Activated CD8-positive, alpha-beta T cell treated with anti-CD3 and anti-CD28 coated beads for 36 hours (primary cell): ENCODE results near the gene COL5A3. TPM values are rescaled to one million over a fixed set of nuclear protein-coding genes. Genes with fewer than 3 reads are reported as not detected.

Experiments
- ATAC-seq: fragments of 200-7000 bp; cut with Tn5 transposase; one replicate; pipeline ENCODE4 v1.10.0; 2021; ENCODE audit warnings: mild to moderate bottlenecking, moderate library complexity
- CTCF ChIA-PET: fragments of 350-600 bp; sonication (Branson Sonifier 250); formaldehyde crosslinking; loops from one replicate; lab custom pipeline; 2021; ENCODE audit warnings: antibody characterized with exemption; lab: Charles Lee
- POLR2A ChIA-PET: fragments of 350-600 bp; sonication (Branson Sonifier 250); formaldehyde crosslinking; loops from one replicate; lab custom pipeline; 2021; ENCODE audit warnings: antibody characterized with exemption; lab: Charles Lee
- DNase-seq: peaks from one replicate; pipeline ENCODE4 v3.0.0-alpha.2; 2020
- H3K27ac Mint-ChIP-seq: one replicate; pipeline ENCODE4 v1.8.0; 2021; ENCODE audit warnings: mild to moderate bottlenecking, mixed read lengths
- H3K27me3 Mint-ChIP-seq: one replicate; pipeline ENCODE4 v1.8.0; 2021; ENCODE audit warnings: mixed read lengths
- H3K36me3 Mint-ChIP-seq: one replicate; pipeline ENCODE4 v1.8.0; 2021; ENCODE audit warnings: low read depth, mixed read lengths
- H3K4me1 Mint-ChIP-seq: one replicate; pipeline ENCODE4 v1.8.0; 2021; ENCODE audit warnings: low read depth, mixed read lengths
- H3K4me3 Mint-ChIP-seq: one replicate; pipeline ENCODE4 v1.8.0; 2021; ENCODE audit warnings: mild to moderate bottlenecking, moderate library complexity, mixed read lengths
- H3K9me3 Mint-ChIP-seq: one replicate; pipeline ENCODE4 v1.8.0; 2021; ENCODE audit warnings: mixed read lengths
- CTCF ChIP-seq: fragments of 200-600 bp; IDR thresholded peaks from one replicate; pipeline ENCODE4 v1.8.0; 2022; ENCODE audit warnings: antibody characterized with exemption, mild to moderate bottlenecking
- intact Hi-C: fragments of 100-400 bp; cut with micrococcal nuclease; formaldehyde crosslinking; loops from one replicate; pipeline ENCODE4 v1.10.0; 2022
- total RNA-seq, 2 experiments: library from RNA; stranded (reverse); gene quantifications; one replicate each; pipeline ENCODE4 v1.2.3, GENCODE V29; 2021

The COL5A3 gene
- total RNA-seq, 2 experiments from 2014 or later, result 2.7 to 2.8 TPM

GRCh38 chr19:10020851-10021250 lies 10.5 kb upstream of the COL5A3 start:
- Mint-ChIP-seq H3K4me3 (no peak overlapping the region), H3K4me1 (no peaks in the 10 kb centered on the region), H3K27ac (no peak overlapping the region), H3K36me3 (no peaks in the 10 kb centered on the region), H3K27me3 (peaks cover 4% of the 10 kb centered on the region), H3K9me3 (no peaks in the 10 kb centered on the region)
- TF ChIP-seq CTCF, result no peak
- ChIA-PET POLR2A (interaction anchor here (0.7 kb wide), 1 partner anchor 159 kb away, joined by 3 read pairs; no protein-coding TSS in a partner anchor), CTCF (interaction anchor here (0.7 to 2.6 kb wide), 4 partner anchors 8 to 91 kb away, joined by 3 to 10 read pairs (median 4); no protein-coding TSS in a partner anchor)
- no peak for DNase-seq
- no peak for ATAC-seq
- intact Hi-C loops, result no loop called here

GRCh38 chr19:10019246-10019645 lies 8.9 kb upstream of the COL5A3 start:
- DNase-seq (no peak), ATAC-seq (no peak)
- ChIA-PET CTCF (interaction anchor here (3.1 to 6.0 kb wide), 2 partner anchors 8 to 18 kb away, joined by 11 to 26 read pairs; no protein-coding TSS in a partner anchor), POLR2A (no interaction called here)
- H3K36me3 Mint-ChIP-seq, result no peaks in the 10 kb centered on the region
- intact Hi-C loops, result no loop called here
- H3K9me3 Mint-ChIP-seq, result no peaks in the 10 kb centered on the region
- no peaks in the 10 kb centered on the region for H3K4me1 Mint-ChIP-seq
- TF ChIP-seq CTCF, result no peak
- H3K27me3 Mint-ChIP-seq, result peaks cover 4% of the 10 kb centered on the region
- H3K4me3 Mint-ChIP-seq, result no peak overlapping the region
- H3K27ac Mint-ChIP-seq, result no peak overlapping the region

- intact Hi-C loops, result no loop called here
- no peak for TF ChIP-seq CTCF
- no peak overlapping the region for H3K27ac Mint-ChIP-seq
- ATAC-seq (no peak), DNase-seq (no peak)
- H3K9me3 Mint-ChIP-seq, result no peaks in the 10 kb centered on the region
- ChIA-PET POLR2A (no interaction called here), CTCF (interaction anchor here (3.1 to 6.0 kb wide), 2 partner anchors 9 to 18 kb away, joined by 11 to 26 read pairs; no protein-coding TSS in a partner anchor)
- no peaks in the 10 kb centered on the region for H3K36me3 Mint-ChIP-seq
- no peak overlapping the region for H3K4me3 Mint-ChIP-seq
- peaks cover 5% of the 10 kb centered on the region for H3K27me3 Mint-ChIP-seq
- H3K4me1 Mint-ChIP-seq, result no peaks in the 10 kb centered on the region
Measured at GRCh38 chr19:10018786-10019185, 8.5 kb upstream of the COL5A3 start.

GRCh38 chr19:10018263-10018662 lies 8.0 kb upstream of the COL5A3 start:
- Mint-ChIP-seq H3K36me3 (no peaks in the 10 kb centered on the region), H3K9me3 (no peaks in the 10 kb centered on the region), H3K4me1 (no peaks in the 10 kb centered on the region), H3K27ac (no peak overlapping the region), H3K27me3 (peaks cover 9% of the 10 kb centered on the region), H3K4me3 (no peak overlapping the region)
- CTCF ChIA-PET, result interaction anchor here (3.1 to 6.0 kb wide), 2 partner anchors 9 to 17 kb away, joined by 11 to 26 read pairs; no protein-coding TSS in a partner anchor
- ATAC-seq (no peak), DNase-seq (no peak)
- no peak for TF ChIP-seq CTCF
- intact Hi-C loops, result no loop called here
- POLR2A ChIA-PET, result no interaction called here

- ChIA-PET CTCF (interaction anchor here (6.0 kb wide), 1 partner anchor 13 kb away, joined by 26 read pairs; no protein-coding TSS in a partner anchor), POLR2A (interaction anchor here (0.6 kb wide), 1 partner anchor 202 kb away, joined by 3 read pairs; no protein-coding TSS in a partner anchor)
- ATAC-seq (no peak), DNase-seq (no peak)
- H3K4me1 Mint-ChIP-seq, result peaks cover 5% of the 10 kb centered on the region
- TF ChIP-seq CTCF, result no peak
- intact Hi-C loops, result no loop called here
- peaks cover 28% of the 10 kb centered on the region for H3K27me3 Mint-ChIP-seq
- H3K27ac Mint-ChIP-seq, result no peak overlapping the region
- H3K36me3 Mint-ChIP-seq, result no peaks in the 10 kb centered on the region
- H3K9me3 Mint-ChIP-seq, result no peaks in the 10 kb centered on the region
- no peak overlapping the region for H3K4me3 Mint-ChIP-seq
Measured at GRCh38 chr19:10013834-10014618, 3.7 kb upstream of the COL5A3 start.
